ENCODE measurements around the gene MRRF. TPM values are rescaled to one million over a fixed set of nuclear protein-coding genes. Genes with fewer than 3 reads are reported as not detected.

Gene MRRF
- total RNA-seq, 2 experiments from 2014 or later = 38.6 to 39.1 TPM

Other genes starting within 250 kb of the MRRF start
- 1 to 10 TPM; 2.6 to 3.3 TPM for gene TTLL11, start 171.6 kb upstream of the MRRF start, total RNA-seq
- 10 to 100 TPM; 40.5 to 42.2 TPM for gene NDUFA8, start 105.1 kb upstream of the MRRF start, total RNA-seq
- gene MORN5, start 105.0 kb upstream of the MRRF start, total RNA-seq = not detected
- not detected for gene LHX6, start 35.9 kb upstream of the MRRF start, total RNA-seq
- 10 to 100 TPM; 22.9 to 23.9 TPM for gene RBM18, start within 50 bp of the MRRF start, total RNA-seq
- under 1 TPM; 0.26 to 0.37 TPM for gene PTGS1, start 106.1 kb downstream of the MRRF start, total RNA-seq
- not detected for gene OR1J1, start 213.0 kb downstream of the MRRF start, total RNA-seq
- not detected for gene OR1J2, start 245.9 kb downstream of the MRRF start, total RNA-seq